ENCODE data around the gene TEPSIN. TPM values are rescaled to one million over a fixed set of nuclear protein-coding genes. Genes with fewer than 3 reads are reported as not detected.

TEPSIN gene
- total and polyA plus RNA-seq, 3 donors from 2014 or later = 32.0 to 83.0 (median 55.4) TPM

DNA sequence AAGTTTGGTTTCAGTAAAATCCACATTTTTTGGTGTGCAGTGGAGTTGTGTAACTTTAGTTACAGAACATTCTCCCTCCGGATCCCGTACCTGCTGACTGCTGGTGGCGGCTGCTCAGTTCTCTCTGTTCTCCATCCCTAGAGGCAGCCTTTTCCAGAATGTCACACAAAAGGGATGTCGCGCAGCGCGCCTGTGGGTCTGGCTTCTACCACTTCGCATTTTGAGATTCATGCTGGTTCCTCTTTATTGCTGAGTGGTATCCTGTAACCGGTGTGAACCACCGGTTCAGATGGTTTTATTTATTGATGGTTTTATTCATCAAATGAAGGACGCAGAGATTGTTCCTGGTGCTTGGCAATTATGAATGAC, 15.1 kb downstream of the TEPSIN start:
- peak overlapping the region in 1 of 2 donors; percentile 37 for H3K27ac ChIP-seq

DNA sequence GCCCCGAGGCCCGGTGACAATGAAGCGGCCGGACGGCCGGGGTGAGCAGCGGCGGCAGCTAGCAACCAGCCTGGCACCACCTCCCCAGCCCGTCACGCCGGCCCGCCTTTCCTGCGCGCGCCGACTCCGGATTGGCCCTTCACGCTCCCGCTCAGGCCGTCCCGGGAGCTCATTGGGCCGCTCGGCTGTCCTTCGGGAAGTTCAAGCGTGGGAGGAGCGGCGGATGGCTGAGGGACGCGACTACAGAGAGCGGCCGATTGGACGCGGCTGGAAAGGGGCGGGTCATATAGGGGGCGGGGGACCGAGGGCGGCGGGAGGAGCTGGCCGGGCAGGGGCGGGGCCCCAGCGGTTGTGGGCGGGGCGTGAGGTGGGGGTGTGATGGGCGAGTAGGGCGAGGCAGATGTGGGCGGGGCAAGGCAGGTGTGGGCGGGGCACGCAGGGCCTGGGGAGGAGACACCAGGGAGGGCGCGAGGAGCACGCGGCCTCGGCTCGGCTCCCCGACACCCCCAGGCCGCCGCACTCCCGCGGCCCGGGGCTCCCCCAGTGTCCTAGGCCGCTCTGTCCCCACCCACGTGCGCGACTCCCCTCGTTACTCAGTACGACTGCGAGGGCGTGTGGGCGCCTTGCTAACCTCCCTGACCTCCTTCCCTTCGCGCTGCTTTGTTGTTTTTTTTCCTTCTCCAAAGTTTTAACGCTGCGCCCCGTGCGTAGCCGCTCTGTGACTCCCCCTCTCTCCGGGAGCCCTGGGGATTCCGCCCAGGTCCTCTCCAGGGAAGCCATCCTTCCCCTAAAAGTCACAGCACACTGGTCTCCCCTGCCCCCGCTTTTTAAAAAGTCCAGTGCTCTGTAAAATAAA, 15.7 kb downstream of the TEPSIN start, which contains the start of gene CEP131:
Gene CEP131 (minus strand): TSS at position 60 of the 856 bp plus-strand sequence. CDS start 2,909 bp downstream, outside the sequence.
- H3K27me3 ChIP-seq = no peaks in the 10 kb centered on the region
- no peak for TF ChIP-seq POLR2A (IDR thresholded peaks at IDR 0.05)
- H3K36me3 ChIP-seq (ENCODE audit: low read depth, missing control alignments) = no peaks in the 10 kb centered on the region
- DNase-seq = peak; percentile 98
- no peaks in the 10 kb centered on the region for H3K9me3 ChIP-seq
- H3K4me3 ChIP-seq = peak within 1 kb of the TSS; percentile 76 to 80
- H3K27ac ChIP-seq = peak within 1 kb of the TSS in 1 of 2 donors; percentile 37
- H3K4me1 ChIP-seq = peaks cover 18% of the 10 kb centered on the region
- intact Hi-C loops (cut with DNase I; ENCODE audit: low total_unique reads) = no loop called here
- WGBS, 2 donors = 0 to 1% methylated on average over 27 to 76 of the region's 79 CpGs

More for the DNA sequence above, 15.1 kb downstream of the TEPSIN start:
- H3K4me1 ChIP-seq = peaks cover 21% of the 10 kb centered on the region
- 18 to 35% methylated on average over 11 of the region's 11 CpGs for WGBS, 2 donors
- no peaks in the 10 kb centered on the region for H3K36me3 ChIP-seq (ENCODE audit: low read depth, missing control alignments)
- intact Hi-C loops (cut with DNase I; ENCODE audit: low total_unique reads) = no loop called here
- peak overlapping the region; percentile 32 to 80 for H3K4me3 ChIP-seq
- TF ChIP-seq, protein P1, sequence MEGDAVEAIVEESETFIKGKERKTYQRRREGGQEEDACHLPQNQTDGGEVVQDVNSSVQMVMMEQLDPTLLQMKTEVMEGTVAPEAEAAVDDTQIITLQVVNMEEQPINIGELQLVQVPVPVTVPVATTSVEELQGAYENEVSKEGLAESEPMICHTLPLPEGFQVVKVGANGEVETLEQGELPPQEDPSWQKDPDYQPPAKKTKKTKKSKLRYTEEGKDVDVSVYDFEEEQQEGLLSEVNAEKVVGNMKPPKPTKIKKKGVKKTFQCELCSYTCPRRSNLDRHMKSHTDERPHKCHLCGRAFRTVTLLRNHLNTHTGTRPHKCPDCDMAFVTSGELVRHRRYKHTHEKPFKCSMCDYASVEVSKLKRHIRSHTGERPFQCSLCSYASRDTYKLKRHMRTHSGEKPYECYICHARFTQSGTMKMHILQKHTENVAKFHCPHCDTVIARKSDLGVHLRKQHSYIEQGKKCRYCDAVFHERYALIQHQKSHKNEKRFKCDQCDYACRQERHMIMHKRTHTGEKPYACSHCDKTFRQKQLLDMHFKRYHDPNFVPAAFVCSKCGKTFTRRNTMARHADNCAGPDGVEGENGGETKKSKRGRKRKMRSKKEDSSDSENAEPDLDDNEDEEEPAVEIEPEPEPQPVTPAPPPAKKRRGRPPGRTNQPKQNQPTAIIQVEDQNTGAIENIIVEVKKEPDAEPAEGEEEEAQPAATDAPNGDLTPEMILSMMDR (IDR thresholded peaks at IDR 0.05) = no peak
- no peak for TF ChIP-seq POLR2A (IDR thresholded peaks at IDR 0.05)
- DNase-seq = peak; percentile 38
- no peaks in the 10 kb centered on the region for H3K9me3 ChIP-seq
- H3K27me3 ChIP-seq = no peaks in the 10 kb centered on the region

- no peak for DNase-seq
- no peaks in the 10 kb centered on the region for H3K9me3 ChIP-seq
- peak overlapping the region; percentile 76 to 80 for H3K4me3 ChIP-seq
- H3K36me3 ChIP-seq (ENCODE audit: low read depth, missing control alignments) = no peaks in the 10 kb centered on the region
- intact Hi-C loops (cut with DNase I; ENCODE audit: low total_unique reads) = no loop called here
- 0 to 1% methylated on average over 1 to 30 of the region's 30 CpGs for WGBS, 2 donors
- no peaks in the 10 kb centered on the region for H3K27me3 ChIP-seq
- no peak for TF ChIP-seq POLR2A (IDR thresholded peaks at IDR 0.05)
- TF ChIP-seq, protein P1 (IDR thresholded peaks at IDR 0.05) = no peak
- H3K27ac ChIP-seq = no peak overlapping the region
- peaks cover 18% of the 10 kb centered on the region for H3K4me1 ChIP-seq
Observed at GRCh38 chr17:81222620-81222905, 16.3 kb downstream of the TEPSIN start.

- DNase-seq = no peak
- no peaks in the 10 kb centered on the region for H3K9me3 ChIP-seq
- WGBS, 2 donors = 6 to 7% methylated on average over 6 to 22 of the region's 24 CpGs
- intact Hi-C loops (cut with DNase I; ENCODE audit: low total_unique reads) = no loop called here
- H3K36me3 ChIP-seq (ENCODE audit: low read depth, missing control alignments) = no peaks in the 10 kb centered on the region
- TF ChIP-seq, protein P1 (IDR thresholded peaks at IDR 0.05) = no peak
- TF ChIP-seq POLR2A (IDR thresholded peaks at IDR 0.05) = no peak
- H3K4me1 ChIP-seq = peaks cover 18% of the 10 kb centered on the region
- peak overlapping the region; percentile 76 to 80 for H3K4me3 ChIP-seq
- no peak overlapping the region for H3K27ac ChIP-seq
- H3K27me3 ChIP-seq = no peaks in the 10 kb centered on the region
Observed at GRCh38 chr17:81221842-81222619, 16.8 kb downstream of the TEPSIN start.

DNA sequence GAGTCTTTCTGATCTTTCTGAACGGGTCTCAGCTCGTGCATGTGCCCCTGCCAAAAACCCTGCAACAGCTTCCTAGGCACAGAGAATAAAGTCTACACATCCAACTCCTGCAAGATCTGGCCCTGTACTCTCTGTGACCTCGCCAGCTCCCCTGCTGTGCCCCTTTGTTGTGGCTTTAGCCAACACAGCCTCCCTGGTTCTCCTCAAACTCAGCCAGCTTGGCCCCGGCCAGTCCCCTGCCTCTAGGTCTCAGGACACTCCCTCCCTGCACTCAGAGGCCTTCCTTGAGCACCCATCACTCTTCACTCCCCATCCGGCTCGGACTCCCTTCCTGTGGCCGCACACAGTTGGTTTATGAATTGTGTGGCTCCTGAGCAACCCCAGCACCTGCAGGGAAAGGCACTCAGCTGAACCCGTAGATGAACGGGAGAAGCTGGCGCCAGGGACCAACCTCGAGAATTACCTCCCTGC, 17.4 kb downstream of the TEPSIN start:
- H3K36me3 ChIP-seq (ENCODE audit: low read depth, missing control alignments) = no peaks in the 10 kb centered on the region
- H3K27ac ChIP-seq = no peak overlapping the region
- H3K9me3 ChIP-seq = no peaks in the 10 kb centered on the region
- H3K27me3 ChIP-seq = no peaks in the 10 kb centered on the region
- TF ChIP-seq, protein P1 (IDR thresholded peaks at IDR 0.05) = no peak
- no peak for TF ChIP-seq POLR2A (IDR thresholded peaks at IDR 0.05)
- no peak overlapping the region for H3K4me3 ChIP-seq
- 61 to 76% methylated on average over 7 to 11 of the region's 11 CpGs for WGBS, 2 donors
- no peak for DNase-seq
- peaks cover 18% of the 10 kb centered on the region for H3K4me1 ChIP-seq
- intact Hi-C loops (cut with DNase I; ENCODE audit: low total_unique reads) = no loop called here
